GM19043 (cell line): Measurements from ENCODE around the gene SSTR1.

Experiments used
- ATAC-seq: cut with Tn5 transposase; IDR thresholded peaks from one replicate; pipeline ENCODE4 v1.9.1; 2021; ENCODE audit warnings: low read depth; ENCODE audit not compliant: unreplicated experiment

SSTR1 gene

DNA sequence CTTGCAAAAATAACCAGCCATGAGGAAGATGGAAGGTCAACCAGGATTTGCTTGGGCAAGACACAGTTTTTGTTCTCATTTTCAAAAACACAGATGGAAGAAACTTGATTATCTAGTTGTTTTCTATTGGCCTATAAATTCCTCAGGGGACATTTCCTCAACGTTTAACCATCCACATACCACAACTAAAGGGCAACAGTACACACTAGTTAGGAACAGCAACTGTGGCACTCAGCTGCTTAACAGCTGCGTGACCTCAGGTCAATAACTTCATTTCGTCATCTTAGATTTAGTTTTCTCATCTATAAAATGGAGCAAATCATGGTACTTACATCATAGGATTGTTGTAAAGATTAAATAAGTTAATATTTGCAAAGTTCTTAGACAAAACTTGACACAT lies 18.7 kb downstream of the SSTR1 start:
- no peak for ATAC-seq

DNA sequence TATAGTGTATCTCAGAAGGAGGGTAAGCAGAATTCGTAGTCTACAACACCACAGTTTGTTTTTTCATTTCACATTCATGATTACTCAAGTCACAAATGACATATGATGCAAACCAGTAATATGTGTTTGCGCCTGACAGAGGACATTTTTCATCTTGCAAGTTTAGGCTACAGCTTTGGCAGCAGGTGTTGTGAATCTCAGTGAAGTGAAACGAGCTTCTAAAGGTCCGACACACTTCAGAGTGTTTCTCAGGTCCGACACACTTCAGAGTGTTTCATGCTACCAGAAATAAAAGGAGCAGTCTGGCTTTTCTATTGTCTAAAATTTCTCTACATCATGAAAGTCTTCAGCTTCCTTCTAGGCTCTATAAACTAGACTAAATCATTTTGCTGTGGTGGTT lies 25.5 kb downstream of the SSTR1 start:
- ATAC-seq = no peak

DNA sequence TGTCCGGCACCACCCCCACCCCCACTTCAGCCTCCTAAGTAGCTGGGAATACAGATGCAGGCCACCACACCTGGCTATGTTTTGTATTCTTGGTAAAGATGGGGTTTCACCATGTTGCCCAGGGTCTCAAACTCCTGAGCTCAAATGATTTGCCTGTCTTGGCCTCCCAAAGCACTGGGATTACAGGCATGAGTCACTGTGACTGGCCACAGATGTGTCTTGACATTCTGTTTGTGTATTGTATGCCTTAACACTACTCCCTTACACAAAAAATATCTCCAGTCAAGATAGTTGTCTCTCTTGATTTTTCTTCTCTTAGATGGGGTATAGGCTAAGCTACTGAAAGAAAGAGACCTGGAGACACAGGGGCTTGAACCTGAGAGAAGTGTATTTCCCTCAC lies 30.6 kb downstream of the SSTR1 start:
- no peak for ATAC-seq

DNA sequence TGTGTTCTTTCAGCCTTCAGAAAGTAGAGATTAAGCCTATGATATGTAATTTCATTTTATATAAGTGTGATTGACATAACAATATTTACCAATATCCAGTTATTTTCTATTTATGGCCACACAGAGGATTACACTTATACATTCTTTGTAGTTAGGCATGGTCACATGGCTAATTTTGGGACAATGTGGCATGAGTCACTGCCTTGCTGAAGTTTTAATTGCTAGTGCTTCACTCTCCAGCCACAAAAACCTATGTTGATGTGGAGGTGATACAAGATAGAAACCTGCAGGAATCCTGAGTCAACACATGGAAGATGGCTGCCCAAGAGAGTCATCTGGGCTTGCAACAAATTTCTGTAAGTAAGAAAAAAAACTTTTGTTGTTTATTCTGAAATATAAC lies 31.2 kb downstream of the SSTR1 start:
- no peak for ATAC-seq

DNA sequence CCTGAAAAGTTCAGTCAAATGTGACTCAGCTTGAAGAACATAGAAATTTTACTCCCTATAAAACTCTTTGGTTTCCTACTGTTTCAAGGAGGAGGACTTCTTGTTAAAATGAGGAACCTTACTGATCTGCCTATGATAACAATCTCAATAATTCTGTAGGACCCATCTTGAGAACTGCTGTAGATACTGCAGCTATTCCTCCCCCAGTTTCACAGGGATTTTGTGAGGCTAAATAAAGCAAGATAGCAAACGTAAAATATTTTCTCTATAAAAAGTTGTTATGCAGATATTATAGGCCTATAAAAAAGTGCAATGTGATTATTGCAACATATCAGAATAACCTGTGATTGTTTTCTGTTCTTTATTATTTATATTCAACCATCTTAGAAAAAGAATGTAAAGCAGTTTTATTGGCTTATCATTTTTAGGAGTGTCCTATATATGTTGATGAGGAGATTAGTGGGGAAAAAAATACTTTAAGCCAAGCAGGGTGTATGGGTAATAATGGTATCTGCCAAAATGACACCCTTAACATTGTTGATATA lies 36.1 kb downstream of the SSTR1 start:
- ATAC-seq = no peak

DNA sequence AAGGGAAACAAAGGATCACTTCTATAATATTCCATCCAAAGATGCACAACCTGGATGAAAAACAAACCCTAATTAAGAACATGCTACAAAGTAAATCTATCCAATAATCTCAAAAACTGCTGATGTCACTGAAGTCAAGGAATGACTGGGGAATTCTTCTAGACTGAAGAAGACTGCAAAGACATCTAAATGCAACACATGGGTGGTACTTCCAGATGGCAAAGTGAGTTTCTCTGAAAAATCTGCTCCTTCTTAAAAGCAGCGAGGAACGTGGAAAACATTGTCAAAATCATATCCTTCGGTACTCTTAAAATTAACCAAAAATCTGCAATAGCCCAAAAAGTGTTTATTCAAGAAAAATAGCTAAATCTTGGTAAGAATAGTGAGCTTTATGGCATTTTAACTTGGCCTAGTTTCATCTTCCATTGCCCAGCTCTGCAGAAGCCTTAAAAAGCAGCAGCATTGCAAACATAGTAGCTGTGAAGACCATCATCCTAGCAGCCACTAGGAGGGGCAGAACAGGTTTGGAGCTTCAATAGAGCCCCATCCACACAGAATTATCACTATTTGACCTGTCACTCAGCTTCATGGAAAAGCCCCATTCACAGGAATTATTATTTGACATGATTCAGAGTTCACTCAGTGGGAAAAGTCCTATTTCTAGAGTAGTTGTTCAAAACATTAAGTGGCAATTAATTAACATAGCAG lies 40.8 kb downstream of the SSTR1 start:
- ATAC-seq = no peak

DNA sequence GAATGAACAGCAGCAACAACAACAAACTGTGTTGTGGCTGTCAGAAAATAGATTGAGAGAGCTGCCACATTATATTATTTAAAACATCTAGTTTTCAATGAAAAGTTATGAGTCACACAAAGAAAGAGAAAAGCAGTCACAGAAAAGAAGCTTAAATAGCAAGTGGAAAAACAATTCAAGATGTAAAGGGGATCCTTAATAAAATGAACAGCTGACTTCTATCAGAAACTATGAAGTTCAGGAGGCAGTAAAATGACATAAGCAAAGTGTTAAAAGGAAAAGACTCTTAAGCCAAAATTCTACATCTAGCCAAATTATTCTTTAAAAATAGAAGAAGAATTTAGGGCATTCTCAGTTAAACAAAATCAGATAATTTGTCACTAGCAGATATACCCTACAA lies 42.6 kb downstream of the SSTR1 start:
- ATAC-seq = no peak

DNA sequence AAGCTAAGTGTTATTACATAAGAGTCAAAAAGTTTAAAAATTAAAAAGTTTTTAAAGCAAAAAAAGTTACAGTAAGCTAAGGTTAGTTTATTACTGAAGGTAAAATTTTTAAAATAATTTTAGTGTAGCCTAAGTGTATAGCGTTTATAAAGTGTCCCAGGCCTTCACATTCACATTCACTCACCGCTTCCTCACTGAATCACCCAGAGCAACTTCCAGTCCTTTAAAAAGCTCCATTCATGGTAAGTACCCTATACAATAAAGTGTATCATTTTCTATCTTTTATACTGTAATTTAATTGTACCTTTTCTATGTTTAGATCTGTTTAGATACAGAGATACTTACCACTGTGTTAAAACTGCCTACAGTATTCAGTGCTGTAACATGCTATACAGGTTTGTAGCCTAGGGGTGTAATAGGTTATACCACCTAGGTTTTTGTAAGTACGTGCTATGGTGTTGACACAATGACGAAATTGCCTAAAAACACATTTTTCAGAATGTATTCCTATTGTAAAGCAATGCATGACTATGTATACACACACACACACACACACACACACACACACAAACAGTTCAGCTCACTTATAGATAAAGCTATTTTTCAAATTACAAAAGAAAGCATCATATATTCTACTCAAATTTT lies 44.5 kb downstream of the SSTR1 start:
- ATAC-seq = no peak

DNA sequence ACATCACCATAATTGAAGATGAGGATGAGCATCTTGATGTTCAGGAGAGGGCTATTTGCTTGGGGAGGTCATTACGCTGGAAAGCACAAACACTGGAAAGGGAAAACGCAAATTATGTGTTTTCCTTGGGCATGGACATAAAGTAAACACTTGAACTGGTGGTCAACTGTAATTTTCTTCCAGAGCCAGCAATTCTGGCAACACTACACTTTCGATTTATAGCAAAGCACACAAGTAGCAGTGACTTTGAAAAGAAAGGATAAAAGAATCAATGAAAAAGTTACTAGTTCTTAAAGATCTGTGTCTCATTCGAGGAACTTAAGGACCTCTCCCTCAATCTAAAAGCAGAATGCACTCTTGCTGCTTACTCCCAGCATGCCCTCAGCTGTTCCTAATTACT lies 46.0 kb downstream of the SSTR1 start:
- no peak for ATAC-seq

DNA sequence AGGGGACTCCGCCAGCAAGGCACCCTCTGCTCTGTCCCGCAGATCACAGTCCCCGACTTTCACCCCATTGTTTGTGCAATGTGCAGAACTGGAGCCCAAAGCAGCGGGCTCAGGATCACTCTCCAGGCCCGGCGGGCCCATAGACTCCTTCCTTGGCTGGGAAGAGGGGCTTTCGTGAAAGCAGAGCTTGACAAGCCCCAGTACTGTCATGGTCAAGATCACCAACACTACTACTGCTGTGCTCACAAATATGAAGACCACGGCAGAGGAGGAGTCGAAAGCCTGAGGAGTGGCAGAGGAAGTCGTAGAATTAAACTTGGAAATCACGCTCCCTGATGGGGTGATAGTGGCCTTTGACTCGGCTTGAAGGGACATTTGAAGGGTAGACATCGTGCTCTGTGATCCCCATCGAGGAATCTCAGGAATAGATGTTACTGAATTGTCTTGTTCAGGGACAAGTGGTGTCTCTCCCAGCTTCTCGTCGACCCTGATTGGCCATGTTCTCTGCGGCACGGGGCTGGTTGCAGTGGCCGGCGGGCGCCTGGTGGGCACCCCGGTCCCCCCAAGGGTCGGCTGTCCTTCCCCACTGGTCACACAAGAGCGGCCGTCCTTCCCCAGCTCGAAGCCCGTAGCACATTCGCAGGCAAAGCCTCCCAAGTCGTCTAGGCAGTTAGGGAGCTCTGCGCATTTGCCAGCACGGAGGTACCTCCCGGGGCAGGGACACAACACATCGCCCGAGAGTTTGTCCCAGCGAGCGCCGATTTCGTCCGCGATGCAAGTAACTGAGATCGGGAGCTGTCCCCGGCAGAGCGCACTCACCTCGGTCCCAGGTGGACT lies 47.1 kb downstream of the SSTR1 start:
- no peak for ATAC-seq

DNA sequence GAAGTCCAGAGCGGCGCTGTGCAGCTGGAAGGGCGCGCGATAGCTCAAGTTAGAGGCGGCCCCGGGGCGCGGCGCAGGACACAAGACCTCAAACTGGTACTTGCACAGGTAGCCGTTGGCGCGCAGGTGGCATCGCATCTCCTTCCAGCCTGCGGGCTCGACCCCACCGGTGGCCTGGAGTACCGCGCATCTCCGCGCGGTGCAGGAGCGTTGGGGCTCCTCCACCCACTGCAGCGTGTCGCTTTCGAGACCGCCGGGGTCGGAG lies 47.6 kb downstream of the SSTR1 start:
- ATAC-seq = no peak

DNA sequence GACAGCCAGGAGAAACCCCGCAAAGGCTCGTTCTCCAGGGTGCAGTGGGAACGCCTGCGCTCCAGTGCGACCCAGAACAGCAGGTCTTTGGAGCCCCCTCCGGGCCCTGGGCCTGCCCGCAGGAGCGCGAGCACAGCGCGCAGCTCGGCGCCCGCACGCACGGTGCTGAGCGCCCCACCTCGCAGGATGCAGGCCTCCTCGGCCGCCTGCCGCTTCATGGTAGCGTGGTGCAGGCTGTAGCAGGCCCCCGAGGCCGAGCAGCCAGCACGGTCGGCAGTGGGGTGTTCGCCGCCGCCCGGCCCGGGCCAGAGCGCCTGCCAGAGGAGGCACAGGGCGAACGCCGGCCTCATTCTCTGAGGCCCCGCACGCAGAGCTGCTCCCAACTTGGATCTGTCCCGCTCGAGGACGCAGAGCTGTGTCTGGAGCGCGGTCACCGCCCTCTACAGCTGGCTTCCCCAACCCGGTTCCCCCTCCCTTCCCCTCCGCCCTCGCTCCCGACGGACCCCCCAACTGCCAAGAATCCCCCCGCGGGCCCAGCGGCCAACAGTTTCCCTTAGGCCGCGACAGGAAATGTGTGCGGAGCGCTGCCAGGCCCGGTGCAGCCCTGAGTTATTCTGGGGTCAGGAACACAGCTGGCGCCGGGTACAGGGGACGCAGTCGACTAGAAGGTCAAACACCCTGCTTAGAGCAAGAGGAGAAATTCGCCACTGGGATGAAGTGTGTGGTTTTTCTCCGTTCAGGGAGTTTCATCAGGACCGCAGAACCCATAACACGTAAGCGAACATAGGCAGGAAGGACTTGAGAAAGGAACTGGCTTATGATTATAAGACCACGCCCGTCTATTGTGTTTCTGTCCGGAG lies 48.2 kb downstream of the SSTR1 start, which contains the start of gene CLEC14A:
Gene CLEC14A, minus strand, starts transcription at position 421 of the 860 bp plus-strand sequence. Its CDS starts 71 bp downstream, at position 350.
- no peak for ATAC-seq

DNA sequence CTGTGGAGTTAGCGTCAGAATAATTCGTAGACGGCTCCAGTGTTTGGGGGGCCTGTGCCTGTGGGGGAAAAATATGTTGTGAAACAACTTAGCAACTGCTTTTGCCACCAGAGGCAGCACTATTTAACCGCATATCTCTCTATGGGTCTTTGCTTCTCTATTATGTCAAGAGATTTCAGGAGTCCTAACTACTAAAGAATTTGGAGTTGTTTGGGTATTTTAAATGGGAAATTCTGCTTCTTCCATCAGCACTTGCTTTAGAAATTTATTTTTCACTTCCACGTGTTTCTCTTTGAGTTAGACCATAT lies 48.8 kb downstream of the SSTR1 start:
- ATAC-seq = no peak

DNA sequence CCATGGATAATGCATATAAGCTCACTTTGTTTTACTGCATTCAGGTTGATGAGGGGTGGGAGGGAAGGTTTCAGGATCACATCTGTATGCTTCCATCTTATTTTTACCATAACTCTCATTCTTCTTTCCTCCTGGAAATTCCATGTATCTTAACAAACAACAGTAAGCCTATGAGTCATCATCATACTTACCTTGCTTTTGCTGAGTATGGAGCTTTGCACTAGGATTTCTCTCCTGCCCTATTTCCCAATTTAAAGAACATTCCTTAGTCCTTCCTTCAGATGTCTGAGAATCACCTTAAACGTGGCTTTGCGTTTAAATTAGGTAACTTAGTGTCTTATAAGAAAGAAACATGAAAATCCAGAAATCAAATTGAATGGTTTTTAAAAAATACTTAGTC lies 49.8 kb downstream of the SSTR1 start:
- no peak for ATAC-seq

DNA sequence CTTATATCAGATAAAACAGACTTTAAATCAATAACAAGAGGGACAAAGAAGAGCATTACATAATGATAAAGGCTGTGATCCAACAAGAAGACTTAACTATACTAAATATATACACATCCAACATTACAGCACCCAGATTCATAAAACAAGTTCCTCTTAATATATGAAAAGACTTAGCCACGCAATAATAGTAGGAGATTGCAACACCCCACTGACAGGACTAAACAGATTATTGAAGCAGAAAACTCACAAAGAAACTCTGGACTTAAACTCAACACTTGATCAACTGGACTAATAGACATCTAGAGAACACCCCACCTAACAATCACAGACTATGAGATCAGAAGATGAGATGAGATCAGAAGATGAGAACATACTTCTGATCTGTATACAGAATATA lies 53.9 kb downstream of the SSTR1 start:
- no peak for ATAC-seq
